GM23338 (cell line): ENCODE data around the gene CBLIF.

Experiments used
- CREB1 ChIP-seq: fragments of 250-450 bp; sonication (Bioruptor Pico); IDR thresholded peaks from 2 replicates; pipeline ENCODE4 v1.5.0; 2020; ENCODE audit warnings: low read depth, mild to moderate bottlenecking, moderate library complexity
- EZH2 ChIP-seq: fragments of 200-600 bp; sonication (generic); IDR thresholded peaks from one replicate; pipeline ENCODE4 v1.8.0; 2017; ENCODE audit warnings: antibody characterized with exemption, mild to moderate bottlenecking, low read depth; ENCODE audit not compliant: unreplicated experiment
- EZH2phosphoT487 ChIP-seq: fragments of 200-600 bp; sonication (generic); IDR thresholded peaks from one replicate; pipeline ENCODE4 v1.8.1; 2018; ENCODE audit warnings: antibody characterized with exemption; ENCODE audit not compliant: unreplicated experiment
- JUNB ChIP-seq: IDR thresholded peaks from one replicate; pipeline ENCODE4 v1.6.1; 2016; ENCODE audit warnings: antibody characterized with exemption; ENCODE audit not compliant: unreplicated experiment
- POLR2AphosphoS5 ChIP-seq: IDR thresholded peaks from 2 replicates; pipeline ENCODE4 v1.6.1; 2016; ENCODE audit warnings: antibody characterized with exemption, low read depth
- ZNF114 ChIP-seq: fragments of 250-450 bp; sonication (Bioruptor Pico); IDR thresholded peaks from 2 replicates; pipeline ENCODE4 v1.5.0; 2020; ENCODE audit warnings: mild to moderate bottlenecking, moderate library complexity
- ZNF331 ChIP-seq: fragments of 250-450 bp; sonication (Bioruptor Pico); IDR thresholded peaks from 2 replicates; pipeline ENCODE4 v1.5.0; 2020; ENCODE audit warnings: low read depth, mild to moderate bottlenecking, moderate library complexity
- TF ChIP-seq, protein P1 (sequence below): IDR thresholded peaks from one replicate; pipeline ENCODE4 v1.6.1; 2018; ENCODE audit warnings: antibody characterized with exemption; ENCODE audit not compliant: unreplicated experiment
- TF ChIP-seq, protein P2 (sequence below), 2 experiments: fragments of 200-600 bp in 1 of 2; sonication (generic) in 1 of 2; conservative IDR thresholded peaks; 2 replicates each; pipeline versions ENCODE4 v1.5.1 to v1.6.1; 2016 to 2017; ENCODE audit warnings: antibody characterized with exemption in 2 of 2, low read depth in 2 of 2, mild to moderate bottlenecking in 2 of 2, moderate library complexity in 1 of 2
- TF ChIP-seq, protein P3 (sequence below): IDR thresholded peaks from 2 replicates; pipeline ENCODE4 v1.6.1; 2016; ENCODE audit warnings: antibody characterized with exemption

DNA sequence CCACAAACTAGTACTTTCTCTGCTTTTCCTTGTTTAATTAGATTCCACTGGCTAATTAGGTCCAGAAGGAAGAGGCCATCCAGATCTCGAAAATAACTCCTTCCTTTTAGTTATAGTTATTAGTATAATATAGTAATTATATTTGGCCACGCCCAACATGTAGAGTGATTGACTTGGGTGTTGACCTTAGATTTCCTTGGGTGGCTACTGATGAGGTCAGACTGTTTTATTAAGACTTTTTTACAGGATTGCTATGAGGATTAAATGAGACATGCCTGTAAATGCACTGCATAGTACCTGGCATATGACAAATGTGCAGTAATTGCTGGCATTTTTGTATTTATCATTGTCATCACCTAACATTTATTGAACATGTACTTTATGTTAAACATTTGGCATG is 63.2 kb downstream of the CBLIF start:
- TF ChIP-seq, protein P1, sequence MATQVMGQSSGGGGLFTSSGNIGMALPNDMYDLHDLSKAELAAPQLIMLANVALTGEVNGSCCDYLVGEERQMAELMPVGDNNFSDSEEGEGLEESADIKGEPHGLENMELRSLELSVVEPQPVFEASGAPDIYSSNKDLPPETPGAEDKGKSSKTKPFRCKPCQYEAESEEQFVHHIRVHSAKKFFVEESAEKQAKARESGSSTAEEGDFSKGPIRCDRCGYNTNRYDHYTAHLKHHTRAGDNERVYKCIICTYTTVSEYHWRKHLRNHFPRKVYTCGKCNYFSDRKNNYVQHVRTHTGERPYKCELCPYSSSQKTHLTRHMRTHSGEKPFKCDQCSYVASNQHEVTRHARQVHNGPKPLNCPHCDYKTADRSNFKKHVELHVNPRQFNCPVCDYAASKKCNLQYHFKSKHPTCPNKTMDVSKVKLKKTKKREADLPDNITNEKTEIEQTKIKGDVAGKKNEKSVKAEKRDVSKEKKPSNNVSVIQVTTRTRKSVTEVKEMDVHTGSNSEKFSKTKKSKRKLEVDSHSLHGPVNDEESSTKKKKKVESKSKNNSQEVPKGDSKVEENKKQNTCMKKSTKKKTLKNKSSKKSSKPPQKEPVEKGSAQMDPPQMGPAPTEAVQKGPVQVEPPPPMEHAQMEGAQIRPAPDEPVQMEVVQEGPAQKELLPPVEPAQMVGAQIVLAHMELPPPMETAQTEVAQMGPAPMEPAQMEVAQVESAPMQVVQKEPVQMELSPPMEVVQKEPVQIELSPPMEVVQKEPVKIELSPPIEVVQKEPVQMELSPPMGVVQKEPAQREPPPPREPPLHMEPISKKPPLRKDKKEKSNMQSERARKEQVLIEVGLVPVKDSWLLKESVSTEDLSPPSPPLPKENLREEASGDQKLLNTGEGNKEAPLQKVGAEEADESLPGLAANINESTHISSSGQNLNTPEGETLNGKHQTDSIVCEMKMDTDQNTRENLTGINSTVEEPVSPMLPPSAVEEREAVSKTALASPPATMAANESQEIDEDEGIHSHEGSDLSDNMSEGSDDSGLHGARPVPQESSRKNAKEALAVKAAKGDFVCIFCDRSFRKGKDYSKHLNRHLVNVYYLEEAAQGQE, result no peak
- TF ChIP-seq, protein P2, sequence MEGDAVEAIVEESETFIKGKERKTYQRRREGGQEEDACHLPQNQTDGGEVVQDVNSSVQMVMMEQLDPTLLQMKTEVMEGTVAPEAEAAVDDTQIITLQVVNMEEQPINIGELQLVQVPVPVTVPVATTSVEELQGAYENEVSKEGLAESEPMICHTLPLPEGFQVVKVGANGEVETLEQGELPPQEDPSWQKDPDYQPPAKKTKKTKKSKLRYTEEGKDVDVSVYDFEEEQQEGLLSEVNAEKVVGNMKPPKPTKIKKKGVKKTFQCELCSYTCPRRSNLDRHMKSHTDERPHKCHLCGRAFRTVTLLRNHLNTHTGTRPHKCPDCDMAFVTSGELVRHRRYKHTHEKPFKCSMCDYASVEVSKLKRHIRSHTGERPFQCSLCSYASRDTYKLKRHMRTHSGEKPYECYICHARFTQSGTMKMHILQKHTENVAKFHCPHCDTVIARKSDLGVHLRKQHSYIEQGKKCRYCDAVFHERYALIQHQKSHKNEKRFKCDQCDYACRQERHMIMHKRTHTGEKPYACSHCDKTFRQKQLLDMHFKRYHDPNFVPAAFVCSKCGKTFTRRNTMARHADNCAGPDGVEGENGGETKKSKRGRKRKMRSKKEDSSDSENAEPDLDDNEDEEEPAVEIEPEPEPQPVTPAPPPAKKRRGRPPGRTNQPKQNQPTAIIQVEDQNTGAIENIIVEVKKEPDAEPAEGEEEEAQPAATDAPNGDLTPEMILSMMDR (conservative IDR thresholded peaks at IDR 0.05; ENCODE audit: low read depth in 2 of 2), result no peak
- TF ChIP-seq EZH2 (no peak), JUNB (no peak), EZH2phosphoT487 (no peak), POLR2AphosphoS5 (no peak), CREB1 (no peak), ZNF331 (CRISPR knock-in tag) (no peak), ZNF114 (CRISPR knock-in tag) (no peak)
- TF ChIP-seq, protein P3, sequence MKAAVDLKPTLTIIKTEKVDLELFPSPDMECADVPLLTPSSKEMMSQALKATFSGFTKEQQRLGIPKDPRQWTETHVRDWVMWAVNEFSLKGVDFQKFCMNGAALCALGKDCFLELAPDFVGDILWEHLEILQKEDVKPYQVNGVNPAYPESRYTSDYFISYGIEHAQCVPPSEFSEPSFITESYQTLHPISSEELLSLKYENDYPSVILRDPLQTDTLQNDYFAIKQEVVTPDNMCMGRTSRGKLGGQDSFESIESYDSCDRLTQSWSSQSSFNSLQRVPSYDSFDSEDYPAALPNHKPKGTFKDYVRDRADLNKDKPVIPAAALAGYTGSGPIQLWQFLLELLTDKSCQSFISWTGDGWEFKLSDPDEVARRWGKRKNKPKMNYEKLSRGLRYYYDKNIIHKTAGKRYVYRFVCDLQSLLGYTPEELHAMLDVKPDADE, result no peak
